SW 1271 (cell line): ENCODE results near the gene FRMPD4.

Experiments
- DNase-seq, 2 experiments: peaks; one replicate each; lab custom pipeline; 2025; lab: John Stamatoyannopoulos, UW

The FRMPD4 gene

GRCh38 chrX:12301288-12301687 is 163.0 kb downstream of the FRMPD4 start:
- DNase-seq, result no peak

- no peak for DNase-seq
Observed at GRCh38 chrX:12304261-12304660, 166.0 kb downstream of the FRMPD4 start.

GRCh38 chrX:12307961-12308360 is 169.7 kb downstream of the FRMPD4 start:
- DNase-seq, result no peak

- DNase-seq, result no peak
Observed at GRCh38 chrX:12308420-12308819, 170.1 kb downstream of the FRMPD4 start.

GRCh38 chrX:12309040-12309743 is 170.9 kb downstream of the FRMPD4 start:
- no peak for DNase-seq

- DNase-seq, result no peak
Observed at GRCh38 chrX:12309744-12310076, 171.4 kb downstream of the FRMPD4 start.

GRCh38 chrX:12314651-12315050 is 176.4 kb downstream of the FRMPD4 start:
- no peak for DNase-seq

- no peak for DNase-seq
Observed at GRCh38 chrX:12315526-12315925, 177.3 kb downstream of the FRMPD4 start.

- DNase-seq, result no peak
Observed at GRCh38 chrX:12319003-12319519, 180.8 kb downstream of the FRMPD4 start.

GRCh38 chrX:12319992-12320391 is 181.7 kb downstream of the FRMPD4 start:
- no peak for DNase-seq

- DNase-seq, result no peak
Observed at GRCh38 chrX:12322031-12322430, 183.8 kb downstream of the FRMPD4 start.

- DNase-seq, result no peak
Observed at GRCh38 chrX:12325171-12325570, 186.9 kb downstream of the FRMPD4 start.

- no peak for DNase-seq
Observed at GRCh38 chrX:12327836-12328235, 189.6 kb downstream of the FRMPD4 start.

- no peak for DNase-seq
Observed at GRCh38 chrX:12329476-12329875, 191.2 kb downstream of the FRMPD4 start.

GRCh38 chrX:12330841-12331240 is 192.6 kb downstream of the FRMPD4 start:
- DNase-seq, result no peak

GRCh38 chrX:12332786-12333347 is 194.6 kb downstream of the FRMPD4 start:
- DNase-seq, result no peak

- DNase-seq, result no peak
Observed at GRCh38 chrX:12339921-12340320, 201.6 kb downstream of the FRMPD4 start.

- no peak for DNase-seq
Observed at GRCh38 chrX:12344954-12345353, 206.7 kb downstream of the FRMPD4 start.

- no peak for DNase-seq
Observed at GRCh38 chrX:12349201-12349600, 210.9 kb downstream of the FRMPD4 start.

- DNase-seq, result no peak
Observed at GRCh38 chrX:12352922-12353321, 214.6 kb downstream of the FRMPD4 start.

- no peak for DNase-seq
Observed at GRCh38 chrX:12360383-12360782, 222.1 kb downstream of the FRMPD4 start.

GRCh38 chrX:12360986-12361598 is 222.8 kb downstream of the FRMPD4 start:
- DNase-seq, result no peak

- DNase-seq, result no peak
Observed at GRCh38 chrX:12363216-12363615, 224.9 kb downstream of the FRMPD4 start.
